OCI-LY1 (cell line): Measurements from ENCODE around the gene UBTD2.

ENCODE experiments used
- CTCF ChIP-seq: fragments of 200-600 bp; sonication (generic), shearing (Covaris generic); IDR thresholded peaks from 2 replicates; pipeline ENCODE4 v1.5.1; 2017; ENCODE audit warnings: mild to moderate bottlenecking, antibody characterized with exemption, low read length, moderate library complexity, mixed read lengths
- EZH2 ChIP-seq: fragments of 200-600 bp; sonication (generic), shearing (Covaris generic); IDR thresholded peaks from 2 replicates; pipeline ENCODE4 v1.8.0; 2017; ENCODE audit warnings: borderline replicate concordance, mixed run types, mild to moderate bottlenecking, antibody characterized with exemption, low read length, moderate library complexity, mixed read lengths

DNA sequence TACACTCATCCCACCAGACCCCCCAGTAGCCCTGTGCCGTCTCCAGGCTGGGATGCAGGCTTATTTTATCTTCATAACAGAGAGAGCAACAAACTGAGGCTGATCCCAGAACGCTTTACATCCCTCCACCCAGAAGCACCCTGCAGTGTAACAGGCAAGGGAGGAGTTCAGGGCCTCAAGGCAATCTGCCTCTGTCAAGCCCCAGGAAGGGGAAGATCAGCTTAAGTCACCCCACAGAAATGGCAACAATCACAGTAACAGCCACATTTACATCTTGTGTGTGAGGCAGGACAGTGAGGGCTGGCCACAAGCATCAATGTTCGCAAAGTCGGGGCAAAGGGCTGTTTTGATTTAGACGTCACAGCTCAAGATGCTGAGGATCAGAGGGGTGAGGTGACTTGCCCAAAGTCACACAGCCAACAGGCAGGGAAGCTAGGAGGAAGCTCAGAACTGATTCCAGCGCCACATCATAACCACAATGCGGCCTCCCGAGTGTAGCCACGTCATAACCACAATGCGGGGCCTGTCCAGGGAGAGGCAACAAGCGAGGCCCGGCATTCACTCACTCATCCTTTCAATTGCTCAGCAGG, 109.9 kb downstream of the UBTD2 start:
- TF ChIP-seq CTCF (no peak), EZH2 (no peak)
